Stimulated activated naive B cell treated with anti-CD40 and anti-IgM and Interleukin-4, amounts not matched to agents 10 μg/mL and 1 μg/mL and 100 μg/mL, for 72 hours (primary cell): ENCODE measurements around the gene IFITM1.

Source experiments
- ATAC-seq, 2 donors: fragments of 150-1000 bp; cut with Tn5 transposase; replicated peaks; 2 replicates each; pipeline ENCODE4 v1.10.0; 2021; ENCODE audit warnings: moderate library complexity in 1 of 2
- DNase-seq: peaks from one replicate; pipeline ENCODE4 v3.0.0; 2021
- H3K27ac Mint-ChIP-seq: one replicate; pipeline ENCODE4 v1.8.0; 2022; ENCODE audit warnings: mild to moderate bottlenecking, mixed read lengths
- H3K27me3 Mint-ChIP-seq, 2 donors: one replicate each; pipeline ENCODE4 v1.8.0; 2022; ENCODE audit warnings: mixed read lengths in 2 of 2
- H3K36me3 Mint-ChIP-seq, 2 donors: one replicate each; pipeline ENCODE4 v1.8.0; 2022; ENCODE audit warnings: mixed read lengths in 2 of 2, mild to moderate bottlenecking in 1 of 2
- H3K4me1 Mint-ChIP-seq, 2 donors: one replicate each; pipeline ENCODE4 v1.8.0; 2022; ENCODE audit warnings: mixed read lengths in 2 of 2, mild to moderate bottlenecking in 1 of 2
- H3K4me3 Mint-ChIP-seq, 2 donors: one replicate each; pipeline ENCODE4 v1.8.0; 2022; ENCODE audit warnings: mild to moderate bottlenecking in 2 of 2, mixed read lengths in 2 of 2, moderate library complexity in 1 of 2
- H3K9me3 Mint-ChIP-seq, 2 donors: one replicate each; pipeline ENCODE4 v1.8.0; 2022; ENCODE audit warnings: mixed read lengths in 2 of 2, mild to moderate bottlenecking in 1 of 2

IFITM1 gene

DNA sequence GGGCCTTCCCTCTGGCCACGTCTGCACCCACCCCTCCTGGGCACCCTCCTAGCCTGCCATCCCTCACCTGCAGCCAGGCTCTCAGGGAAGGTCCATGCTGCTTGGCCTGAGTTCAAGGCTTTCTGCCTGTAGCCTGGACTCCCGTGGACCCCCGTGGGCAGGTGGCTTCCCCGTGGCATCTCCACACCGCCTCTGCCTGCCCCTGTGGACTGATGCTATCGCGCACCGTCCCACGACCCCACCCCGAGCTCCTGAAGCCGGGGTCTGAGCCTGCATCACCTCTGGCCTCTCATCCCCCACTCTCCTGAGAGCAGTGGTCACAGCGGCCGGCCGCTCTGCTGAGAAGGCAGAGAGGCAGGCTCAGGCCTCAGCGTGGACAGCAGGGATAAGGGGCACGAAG, 19.1 kb upstream of the IFITM1 start:
- ATAC-seq (no peak), DNase-seq (no peak)
- Mint-ChIP-seq H3K36me3 (peaks cover 3 to 18% of the 10 kb centered on the region in 2 donors), H3K4me1 (peaks cover 12% of the 10 kb centered on the region in 2 donors), H3K27ac (no peak overlapping the region), H3K9me3 (no peaks in the 10 kb centered on the region), H3K27me3 (peaks cover 6 to 12% of the 10 kb centered on the region in 2 donors), H3K4me3 (no peak overlapping the region)

DNA sequence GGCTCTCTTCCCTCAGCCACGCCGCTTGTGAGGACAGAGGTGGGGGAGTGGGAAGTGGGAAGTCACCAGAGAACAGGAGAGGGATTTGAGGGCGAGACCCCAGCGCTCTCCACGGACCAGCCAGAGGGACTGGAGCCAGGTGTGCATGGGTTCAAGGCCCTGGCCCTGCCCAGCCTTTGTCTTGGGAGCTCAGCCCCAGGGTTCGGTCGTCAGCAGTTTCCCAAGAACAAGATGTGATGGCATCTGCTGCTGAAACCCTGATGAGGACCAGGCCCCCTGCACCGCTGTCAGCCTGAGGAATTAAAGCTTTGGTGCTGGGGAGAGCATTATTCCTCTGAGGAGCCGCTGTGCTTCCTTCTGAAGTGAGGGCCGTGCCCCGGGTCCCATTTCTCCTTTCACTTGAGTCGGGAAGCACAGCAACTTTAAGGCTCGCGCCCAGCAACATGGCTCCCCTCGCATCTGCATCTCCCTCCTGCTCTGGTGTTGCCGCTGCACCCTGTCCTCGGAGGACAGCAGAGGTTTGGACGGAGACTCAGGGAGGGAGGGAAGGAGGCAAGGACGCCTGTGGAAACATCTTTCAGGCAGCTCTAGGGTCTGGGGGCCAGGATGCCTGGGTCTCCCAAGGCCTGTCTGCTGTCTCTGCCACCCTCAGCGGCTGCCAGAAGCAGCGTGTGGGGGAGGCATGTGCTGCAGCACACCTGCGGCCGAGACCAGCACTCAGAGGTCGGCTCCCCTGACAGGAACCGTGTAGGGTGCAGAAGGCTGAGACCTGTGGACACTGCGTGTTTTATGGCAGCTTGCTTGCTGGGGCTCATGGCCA, 18.3 kb upstream of the IFITM1 start:
- Mint-ChIP-seq H3K27me3 (peaks cover 10 to 20% of the 10 kb centered on the region in 2 donors), H3K9me3 (no peaks in the 10 kb centered on the region), H3K4me1 (peaks cover 8 to 13% of the 10 kb centered on the region in 2 donors), H3K4me3 (no peak overlapping the region), H3K27ac (no peak overlapping the region), H3K36me3 (peaks cover 3 to 18% of the 10 kb centered on the region in 2 donors)
- ATAC-seq (no peak), DNase-seq (no peak)

GRCh38 chr11:296171-297050, 17.4 kb upstream of the IFITM1 start:
- no peaks in the 10 kb centered on the region for H3K9me3 Mint-ChIP-seq
- DNase-seq (no peak), ATAC-seq (no peak)
- peaks cover 10 to 20% of the 10 kb centered on the region in 2 donors for H3K27me3 Mint-ChIP-seq
- H3K4me1 Mint-ChIP-seq, result peaks cover 9 to 10% of the 10 kb centered on the region in 2 donors
- no peak overlapping the region for H3K27ac Mint-ChIP-seq
- H3K4me3 Mint-ChIP-seq, result no peak overlapping the region
- peaks cover 3 to 12% of the 10 kb centered on the region in 2 donors for H3K36me3 Mint-ChIP-seq

DNA sequence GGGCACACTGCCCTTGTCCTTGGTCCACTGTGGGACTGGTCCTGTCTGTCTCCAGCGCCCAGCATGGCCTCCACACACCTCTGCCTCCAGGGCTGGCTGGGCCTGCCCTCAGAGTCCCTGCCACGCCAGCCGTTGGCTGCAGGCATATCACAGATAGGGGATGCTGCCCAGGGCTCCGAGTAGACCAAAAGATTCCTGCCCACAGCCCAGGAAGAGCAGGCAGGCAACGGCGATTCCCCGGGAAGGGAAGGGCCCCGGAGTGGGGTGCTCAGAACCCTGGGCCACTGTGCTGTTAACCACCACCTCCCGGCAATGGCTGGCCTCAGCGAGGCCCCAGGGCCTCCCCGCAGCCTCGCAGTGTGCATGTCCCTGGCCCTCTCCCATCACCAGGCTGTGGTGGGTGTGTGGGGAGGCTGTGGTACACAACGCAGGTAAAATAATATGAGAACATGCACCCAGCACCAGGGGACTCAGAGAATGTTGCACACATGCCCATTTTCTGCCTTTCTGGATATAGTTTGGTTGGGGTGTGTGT, 16.7 kb upstream of the IFITM1 start:
- Mint-ChIP-seq H3K9me3 (no peaks in the 10 kb centered on the region), H3K4me1 (peaks cover 9 to 10% of the 10 kb centered on the region in 2 donors), H3K27ac (peak overlapping the region; percentile 20), H3K4me3 (no peak overlapping the region), H3K27me3 (peaks cover 10 to 20% of the 10 kb centered on the region in 2 donors), H3K36me3 (peaks cover 3 to 10% of the 10 kb centered on the region in 2 donors)
- ATAC-seq, result no peak
- no peak for DNase-seq

- Mint-ChIP-seq H3K4me1 (peaks cover 11 to 14% of the 10 kb centered on the region in 2 donors), H3K9me3 (peaks cover 0 to under 1% of the 10 kb centered on the region in 2 donors), H3K4me3 (no peak overlapping the region), H3K27ac (no peak overlapping the region), H3K27me3 (peaks cover 10 to 20% of the 10 kb centered on the region in 2 donors), H3K36me3 (peaks cover 3 to 6% of the 10 kb centered on the region in 2 donors)
- DNase-seq, result no peak
- ATAC-seq, result no peak
Measured at GRCh38 chr11:297586-298405, 16.0 kb upstream of the IFITM1 start.

DNA sequence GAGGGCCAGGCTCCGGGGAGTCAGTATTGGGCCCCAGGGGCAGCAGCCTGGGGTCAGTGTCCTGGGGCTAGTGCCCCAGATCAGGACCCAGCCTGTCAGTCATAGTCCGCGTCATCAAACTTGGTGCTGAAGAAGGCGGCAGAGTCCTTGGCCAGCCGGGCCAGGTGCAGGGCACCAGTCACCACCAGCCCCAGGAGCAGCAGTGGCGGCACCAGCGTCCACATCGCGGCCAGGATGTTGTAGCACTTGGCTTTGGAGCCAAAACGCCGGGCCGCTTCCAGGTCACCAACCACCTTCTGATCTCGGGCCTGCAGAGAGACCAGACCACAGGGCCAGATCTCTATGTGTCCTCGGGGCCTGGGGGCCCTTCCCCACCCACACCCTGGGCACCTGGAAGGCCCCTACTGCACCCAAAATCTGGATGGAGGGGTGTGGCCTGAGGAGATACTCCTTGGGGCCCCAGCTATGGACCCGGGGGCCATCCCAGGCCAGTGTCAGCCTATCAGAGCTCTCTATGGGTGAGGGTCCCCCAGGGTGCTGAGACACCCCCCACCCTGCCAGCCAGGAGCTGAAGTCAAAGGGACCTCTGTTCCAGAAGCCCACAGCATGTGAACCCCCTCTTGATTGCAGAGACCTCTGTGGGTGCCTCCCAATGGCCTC, 15.3 kb upstream of the IFITM1 start:
- Mint-ChIP-seq H3K4me1 (peaks cover 17 to 21% of the 10 kb centered on the region in 2 donors), H3K27ac (no peak overlapping the region), H3K27me3 (peaks cover 10 to 20% of the 10 kb centered on the region in 2 donors), H3K4me3 (no peak overlapping the region), H3K9me3 (peaks cover 0 to 3% of the 10 kb centered on the region in 2 donors), H3K36me3 (peaks cover 3 to 5% of the 10 kb centered on the region in 2 donors)
- ATAC-seq, result no peak
- no peak for DNase-seq

DNA sequence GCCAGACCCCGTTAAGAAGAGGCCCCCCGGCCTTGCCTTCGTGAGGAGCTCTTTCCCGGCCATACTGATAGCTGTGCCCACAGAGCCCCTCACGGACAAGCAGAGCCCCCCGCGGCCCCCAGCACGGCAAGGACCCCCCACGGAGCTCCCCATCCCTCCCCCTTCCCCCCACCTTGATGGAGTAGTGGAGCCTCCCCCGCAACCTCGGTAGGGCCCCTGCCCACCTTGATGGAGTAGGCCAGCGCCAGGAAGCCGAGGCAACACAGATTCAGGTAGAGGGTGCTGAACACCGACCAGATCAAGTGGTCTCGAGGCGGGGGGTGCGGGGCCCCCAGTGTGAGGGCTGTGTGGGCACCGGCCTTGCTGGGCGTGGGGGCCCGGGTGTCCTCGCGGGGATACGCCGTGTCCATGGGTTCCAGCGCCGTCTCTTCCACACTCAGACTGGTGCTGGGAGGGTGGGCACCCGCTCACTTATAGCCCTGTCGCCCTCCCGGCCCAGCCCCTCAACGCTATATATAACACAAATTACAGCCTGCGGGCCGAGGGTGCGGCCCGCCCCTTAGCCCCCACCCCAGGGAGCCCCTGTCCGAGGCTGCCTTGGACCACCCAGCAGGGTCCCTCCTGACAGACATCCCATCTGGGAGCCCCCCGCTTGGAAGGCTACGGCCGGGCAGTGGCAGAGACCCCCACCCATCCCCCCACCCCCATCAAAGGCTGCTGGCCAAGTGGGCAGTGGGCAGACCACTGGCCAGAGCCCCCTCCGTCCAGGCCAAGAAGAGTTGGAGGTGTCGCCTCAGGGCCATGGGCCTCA, 14.6 kb upstream of the IFITM1 start, which contains the start of gene IFITM5:
Gene IFITM5 (minus strand): TSS at position 446 of the 811 bp plus-strand sequence. CDS start 36 bp downstream, at position 410.
- Mint-ChIP-seq H3K4me3 (no peak within 1 kb of the TSS), H3K27ac (no peak within 1 kb of the TSS)

GRCh38 chr11:299951-300735, 13.7 kb upstream of the IFITM1 start:
- H3K4me1 Mint-ChIP-seq, result peaks cover 22 to 28% of the 10 kb centered on the region in 2 donors
- H3K27ac Mint-ChIP-seq, result no peak overlapping the region
- DNase-seq (no peak), ATAC-seq (no peak)
- H3K4me3 Mint-ChIP-seq, result peak overlapping the region in 1 of 2 donors; percentile 34
- H3K27me3 Mint-ChIP-seq, result peaks cover 10 to 20% of the 10 kb centered on the region in 2 donors
- no peaks in the 10 kb centered on the region for H3K36me3 Mint-ChIP-seq
- peaks cover 0 to 3% of the 10 kb centered on the region in 2 donors for H3K9me3 Mint-ChIP-seq

More for the DNA sequence above, 14.6 kb upstream of the IFITM1 start, which contains the start of gene IFITM5:
- H3K9me3 Mint-ChIP-seq, result peaks cover 0 to 3% of the 10 kb centered on the region in 2 donors
- DNase-seq (no peak), ATAC-seq (no peak)
- H3K27me3 Mint-ChIP-seq, result peaks cover 10 to 20% of the 10 kb centered on the region in 2 donors
- peaks cover 0 to 5% of the 10 kb centered on the region in 2 donors for H3K36me3 Mint-ChIP-seq
- peaks cover 22 to 28% of the 10 kb centered on the region in 2 donors for H3K4me1 Mint-ChIP-seq

GRCh38 chr11:303363-303762, 10.5 kb upstream of the IFITM1 start:
- no peak for DNase-seq
- Mint-ChIP-seq H3K27me3 (peaks cover 4 to 10% of the 10 kb centered on the region in 2 donors), H3K36me3 (no peaks in the 10 kb centered on the region), H3K27ac (no peak overlapping the region), H3K4me1 (peaks cover 34 to 35% of the 10 kb centered on the region in 2 donors), H3K4me3 (peak overlapping the region in 1 of 2 donors; percentile 11), H3K9me3 (peaks cover 0 to 3% of the 10 kb centered on the region in 2 donors)
- peak; percentile 69 to 75 for ATAC-seq

DNA sequence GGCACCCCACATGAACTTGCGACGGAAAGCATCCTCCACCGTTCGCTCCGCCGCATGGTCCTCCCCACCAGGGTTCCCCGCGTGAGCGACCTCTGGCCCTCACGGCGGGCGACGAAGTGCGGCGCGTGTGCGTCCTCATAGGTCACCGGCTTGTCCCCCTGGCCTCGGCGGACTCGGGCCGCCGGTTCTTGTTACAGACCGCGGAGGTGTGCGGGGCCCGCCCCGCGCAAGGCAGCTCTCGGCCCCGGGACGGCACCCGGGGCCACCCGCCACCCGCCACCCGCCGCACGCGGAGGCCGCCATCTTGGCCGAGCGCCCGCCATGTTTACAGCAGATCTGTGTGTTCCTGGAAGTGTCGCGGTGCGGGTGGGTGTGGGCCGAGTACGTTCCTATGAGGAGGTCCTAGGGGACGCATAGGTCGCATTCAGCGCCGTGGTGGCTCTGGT, 9.8 kb upstream of the IFITM1 start:
- Mint-ChIP-seq H3K36me3 (no peaks in the 10 kb centered on the region), H3K27ac (no peak overlapping the region), H3K4me3 (no peak overlapping the region), H3K4me1 (peaks cover 41 to 42% of the 10 kb centered on the region in 2 donors), H3K27me3 (peaks cover 4 to 8% of the 10 kb centered on the region in 2 donors), H3K9me3 (peaks cover 0 to 3% of the 10 kb centered on the region in 2 donors)
- no peak for ATAC-seq
- no peak for DNase-seq

DNA sequence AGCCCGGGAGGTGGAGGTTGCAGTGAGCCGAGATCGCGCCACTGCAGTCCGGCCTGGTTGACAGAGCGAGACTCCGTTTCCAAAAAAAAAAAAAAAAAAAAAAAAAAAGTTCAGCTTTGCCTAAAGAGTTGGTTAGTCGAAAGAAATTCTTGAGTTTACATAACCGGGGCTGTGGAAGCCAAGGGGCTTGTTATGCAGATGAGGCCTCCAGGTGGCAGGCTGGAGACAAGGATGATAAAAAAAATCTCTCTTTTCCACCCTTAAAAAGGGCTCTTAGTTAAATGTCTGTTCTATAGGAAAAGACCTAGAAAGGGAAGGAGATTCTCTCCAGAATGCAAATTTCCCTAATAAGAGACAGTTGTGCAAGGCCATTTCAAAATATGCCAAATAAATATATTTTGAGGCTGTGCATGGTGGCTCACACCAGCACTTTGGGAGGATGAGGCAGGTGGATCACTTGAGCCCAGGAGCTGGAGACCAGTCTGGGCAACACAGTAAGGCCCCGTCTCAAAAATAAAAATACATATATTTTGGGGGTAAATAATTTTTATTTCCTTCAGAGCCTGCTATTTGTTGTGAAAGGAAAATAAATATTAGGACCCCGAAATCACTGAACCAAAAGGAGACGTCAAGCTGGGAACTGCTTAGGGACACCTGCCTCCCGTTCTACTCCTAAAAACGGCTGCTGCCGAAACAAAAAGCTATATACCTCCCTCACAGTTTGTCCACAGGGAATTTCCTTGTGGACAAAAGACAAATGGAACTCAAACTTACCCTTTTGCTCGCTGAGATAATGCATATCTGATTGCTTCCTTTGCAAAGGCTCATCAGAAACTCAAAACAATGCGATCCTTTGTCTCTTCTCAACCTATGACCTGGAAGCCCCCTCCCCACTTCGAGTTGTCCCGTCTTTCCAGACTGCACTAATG, 8.7 kb upstream of the IFITM1 start:
- no peak for DNase-seq
- Mint-ChIP-seq H3K27ac (peak overlapping the region; percentile 25), H3K36me3 (peaks cover 0 to 2% of the 10 kb centered on the region in 2 donors), H3K4me3 (no peak overlapping the region), H3K9me3 (peaks cover 0 to 3% of the 10 kb centered on the region in 2 donors), H3K4me1 (peaks cover 46 to 50% of the 10 kb centered on the region in 2 donors), H3K27me3 (peaks cover 4% of the 10 kb centered on the region in 2 donors)
- peak in 1 of 2 donors; percentile 28 for ATAC-seq
